Brain microvascular endothelial cell (primary cell): Measurements from ENCODE around the gene ICA1.

Experiments
- DNase-seq: peaks from one replicate; pipeline ENCODE4 v3.0.0-alpha.2; 2020
- H3K27ac ChIP-seq: fragments of 250-450 bp; sonication (Bioruptor Pico); 2 replicates; pipeline ENCODE4 v1.5.1; 2020; ENCODE audit warnings: mild to moderate bottlenecking, moderate library complexity
- H3K27me3 ChIP-seq: fragments of 250-450 bp; sonication (Bioruptor Pico); replicated peaks from 2 replicates; pipeline ENCODE4 v1.5.1; 2020; ENCODE audit warnings: mild to moderate bottlenecking
- H3K36me3 ChIP-seq: fragments of 250-450 bp; sonication (Bioruptor Pico); replicated peaks from 2 replicates; pipeline ENCODE4 v1.5.1; 2020; ENCODE audit warnings: mild to moderate bottlenecking
- H3K4me3 ChIP-seq: 2 replicates; pipeline ENCODE4 v1.5.1; 2011; ENCODE audit warnings: low read depth, mild to moderate bottlenecking, control low read depth, low read length, moderate library complexity
- in situ Hi-C: cut with HindIII; loops from 2 replicates; pipeline ENCODE4 v1.10.0; 2017; ENCODE audit warnings: low sequenced_read_pairs, low pct_ligation_motif_present
- TF ChIP-seq, protein P1 (sequence below): IDR thresholded peaks from 2 replicates; pipeline ENCODE4 v1.5.1; 2011; ENCODE audit warnings: low read depth, mild to moderate bottlenecking, moderate library complexity, low read length, control low read depth, inconsistent platforms; ENCODE audit errors: missing control alignments

The ICA1 gene

DNA sequence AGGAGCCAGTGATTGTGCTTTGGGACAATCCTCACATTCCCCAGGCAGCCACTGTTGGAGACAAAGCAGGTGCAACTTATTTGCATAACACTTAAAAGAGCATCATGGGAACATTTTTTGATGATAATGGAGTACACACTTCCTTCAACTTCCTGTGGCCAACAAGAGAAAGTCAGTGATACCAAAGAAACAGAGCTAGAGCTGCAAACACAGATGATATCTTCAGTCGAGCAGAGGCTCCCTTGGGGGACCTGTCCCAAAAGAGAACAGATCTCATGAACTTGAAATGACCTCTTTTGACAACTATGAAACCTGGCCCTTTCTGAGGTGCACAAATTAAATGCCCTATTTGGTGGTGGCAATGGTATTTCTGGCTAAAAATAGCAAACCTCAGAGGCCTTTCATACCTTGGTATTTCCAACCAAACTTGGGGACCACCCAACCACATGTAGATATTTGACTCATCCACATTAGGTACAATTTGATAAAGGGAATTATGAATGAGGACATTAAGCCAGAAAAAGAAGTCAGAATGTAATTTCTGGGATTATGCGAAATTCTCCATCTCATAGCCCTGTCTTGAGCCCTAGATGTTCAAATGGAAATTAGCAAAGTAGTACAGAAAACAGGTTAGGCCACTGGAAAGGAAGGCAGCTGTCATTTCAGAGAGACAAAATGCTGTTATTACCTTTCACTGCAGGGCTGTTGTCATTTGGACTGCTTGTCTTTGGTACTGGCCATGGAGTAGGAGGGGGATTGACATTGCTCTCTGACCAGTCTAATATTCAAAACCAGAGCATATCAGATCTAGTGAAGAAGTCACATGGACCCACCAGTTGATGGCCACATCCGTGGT is 146.2 kb downstream of the ICA1 start:
- no peak for DNase-seq
- no peaks in the 10 kb centered on the region for H3K36me3 ChIP-seq
- H3K27ac ChIP-seq: no peak overlapping the region
- in situ Hi-C loops: no loop called here
- TF ChIP-seq, protein P1, sequence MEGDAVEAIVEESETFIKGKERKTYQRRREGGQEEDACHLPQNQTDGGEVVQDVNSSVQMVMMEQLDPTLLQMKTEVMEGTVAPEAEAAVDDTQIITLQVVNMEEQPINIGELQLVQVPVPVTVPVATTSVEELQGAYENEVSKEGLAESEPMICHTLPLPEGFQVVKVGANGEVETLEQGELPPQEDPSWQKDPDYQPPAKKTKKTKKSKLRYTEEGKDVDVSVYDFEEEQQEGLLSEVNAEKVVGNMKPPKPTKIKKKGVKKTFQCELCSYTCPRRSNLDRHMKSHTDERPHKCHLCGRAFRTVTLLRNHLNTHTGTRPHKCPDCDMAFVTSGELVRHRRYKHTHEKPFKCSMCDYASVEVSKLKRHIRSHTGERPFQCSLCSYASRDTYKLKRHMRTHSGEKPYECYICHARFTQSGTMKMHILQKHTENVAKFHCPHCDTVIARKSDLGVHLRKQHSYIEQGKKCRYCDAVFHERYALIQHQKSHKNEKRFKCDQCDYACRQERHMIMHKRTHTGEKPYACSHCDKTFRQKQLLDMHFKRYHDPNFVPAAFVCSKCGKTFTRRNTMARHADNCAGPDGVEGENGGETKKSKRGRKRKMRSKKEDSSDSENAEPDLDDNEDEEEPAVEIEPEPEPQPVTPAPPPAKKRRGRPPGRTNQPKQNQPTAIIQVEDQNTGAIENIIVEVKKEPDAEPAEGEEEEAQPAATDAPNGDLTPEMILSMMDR: no peak
- H3K27me3 ChIP-seq: no peaks in the 10 kb centered on the region
- no peak overlapping the region for H3K4me3 ChIP-seq

DNA sequence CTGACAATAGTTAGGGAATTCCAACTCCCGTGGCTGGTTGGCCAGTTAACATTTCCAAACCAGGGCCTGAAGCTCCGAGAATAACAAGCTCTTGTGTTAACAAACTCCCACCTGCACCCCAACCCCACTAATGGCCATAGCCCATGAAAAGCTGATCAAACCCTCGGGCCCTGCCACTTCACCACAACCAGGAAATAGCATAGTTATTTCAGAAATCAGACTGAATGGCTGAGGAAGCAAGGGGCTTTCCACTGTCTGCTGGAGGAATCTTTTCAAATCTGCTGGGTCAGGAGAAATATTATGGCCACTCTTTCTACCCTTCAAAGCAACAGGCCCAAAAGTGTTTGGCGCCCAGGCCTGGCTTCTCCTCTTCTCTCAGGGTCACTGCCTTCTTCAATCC is 147.8 kb downstream of the ICA1 start:
- DNase-seq: no peak
- TF ChIP-seq, protein P1: no peak
- Histone ChIP-seq H3K36me3 (no peaks in the 10 kb centered on the region), H3K27ac (no peak overlapping the region), H3K4me3 (no peak overlapping the region), H3K27me3 (no peaks in the 10 kb centered on the region)
- in situ Hi-C loops: no loop called here

DNA sequence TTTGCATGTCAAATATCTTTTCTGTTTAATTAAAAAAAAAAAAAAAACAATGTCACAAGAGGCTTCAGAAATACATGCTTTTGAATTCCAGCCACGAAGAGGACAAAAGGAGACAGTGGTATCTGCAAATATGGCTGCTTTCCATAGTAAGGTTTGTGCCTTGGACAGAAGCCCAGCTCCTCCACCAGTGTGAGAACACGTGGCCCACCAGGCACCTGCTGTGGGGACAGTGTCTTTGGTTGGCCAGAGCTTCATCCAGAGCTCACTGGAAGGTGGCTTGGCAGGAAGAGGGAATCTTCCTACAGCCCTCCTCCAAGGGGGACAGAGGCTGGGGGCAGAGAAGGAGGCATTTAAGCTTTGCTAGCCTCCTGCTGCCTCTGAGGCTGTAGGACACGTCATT is 148.8 kb downstream of the ICA1 start:
- no peak overlapping the region for H3K27ac ChIP-seq
- no peak for DNase-seq
- H3K27me3 ChIP-seq: no peaks in the 10 kb centered on the region
- H3K36me3 ChIP-seq: no peaks in the 10 kb centered on the region
- in situ Hi-C loops: no loop called here
- TF ChIP-seq, protein P1: no peak
- H3K4me3 ChIP-seq: no peak overlapping the region

DNA sequence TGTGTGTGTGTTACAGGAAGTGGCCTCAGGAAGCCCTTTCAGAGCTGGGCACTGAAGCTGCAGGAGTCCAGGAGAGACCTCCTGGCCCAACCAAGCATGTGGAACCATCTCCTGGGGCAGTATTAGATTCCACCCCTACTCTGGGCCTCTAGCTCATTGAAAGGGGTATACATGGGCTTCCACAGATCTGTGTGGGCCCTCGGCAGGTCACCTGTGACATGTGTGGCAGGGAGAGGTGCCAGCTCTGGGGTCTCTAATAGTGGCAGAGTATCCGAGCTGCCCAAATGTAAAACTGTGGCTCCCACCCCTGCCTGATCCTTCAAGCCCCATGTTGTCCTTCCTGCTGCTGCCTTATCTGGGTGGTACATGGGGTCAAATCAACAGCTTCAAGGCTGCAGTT is 149.3 kb downstream of the ICA1 start:
- Histone ChIP-seq H3K4me3 (no peak overlapping the region), H3K27ac (no peak overlapping the region), H3K36me3 (no peaks in the 10 kb centered on the region), H3K27me3 (no peaks in the 10 kb centered on the region)
- TF ChIP-seq, protein P1: no peak
- no peak for DNase-seq
- in situ Hi-C loops: no loop called here

DNA sequence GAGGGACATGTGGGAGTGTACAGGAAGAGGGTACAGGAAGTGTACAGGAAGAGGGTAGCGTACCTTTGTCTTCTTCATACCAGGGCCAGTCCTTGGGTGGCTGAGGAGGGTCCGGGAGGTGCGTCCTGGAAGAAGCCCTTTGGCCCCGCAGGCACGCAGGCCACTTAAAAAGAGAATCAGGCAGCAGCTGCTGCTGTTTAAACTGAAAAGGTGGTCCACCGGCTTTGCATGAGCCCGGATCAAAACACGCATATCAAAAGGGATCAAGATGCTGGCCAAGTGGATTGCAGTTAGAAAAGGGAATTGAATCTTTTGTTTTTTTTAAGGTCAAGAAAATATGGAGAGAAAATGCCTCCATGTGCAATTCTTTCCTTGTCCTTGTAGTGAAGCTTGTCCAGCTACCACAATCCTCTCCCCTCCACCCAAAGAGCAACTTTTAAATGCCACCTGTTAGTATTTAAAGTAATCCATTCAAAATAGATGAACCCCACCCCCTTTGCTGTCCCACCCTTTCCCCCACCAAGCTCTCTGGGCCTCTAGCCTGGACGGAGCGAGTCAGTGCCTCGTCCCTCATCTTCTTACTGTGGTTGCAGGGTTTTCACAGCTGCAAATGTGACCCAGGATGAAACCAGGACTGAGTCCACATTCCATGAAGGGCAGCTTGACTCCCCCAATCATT is 150.5 kb downstream of the ICA1 start:
- TF ChIP-seq, protein P1: no peak
- no peak overlapping the region for H3K4me3 ChIP-seq
- in situ Hi-C loops: no loop called here
- H3K27me3 ChIP-seq: no peaks in the 10 kb centered on the region
- H3K27ac ChIP-seq: no peak overlapping the region
- H3K36me3 ChIP-seq: no peaks in the 10 kb centered on the region
- no peak for DNase-seq
